SU-DHL-6 (cell line): Measurements from ENCODE around the gene MAP2K2.

Experiments
- CTCF ChIP-seq: fragments of 200-600 bp; sonication (generic); IDR thresholded peaks from one replicate; pipeline ENCODE4 v1.5.1; 2017; ENCODE audit warnings: antibody characterized with exemption, mild to moderate bottlenecking, low read length, moderate library complexity; ENCODE audit not compliant: insufficient read depth, poor library complexity, severe bottlenecking
- EZH2phosphoT487 ChIP-seq: fragments of 200-600 bp; sonication (generic), shearing (Covaris generic); conservative IDR thresholded peaks from 2 replicates; pipeline ENCODE4 v1.6.1; 2018; ENCODE audit warnings: mild to moderate bottlenecking, antibody characterized with exemption, low read length, moderate library complexity, mixed read lengths

GRCh38 chr19:4086411-4086867 lies 37.5 kb downstream of the MAP2K2 start:
- no peak for TF ChIP-seq CTCF
- TF ChIP-seq EZH2phosphoT487, result no peak
